Breast epithelium (tissue), 4 donors: Measurements from ENCODE around the gene CSH2. TPM values are rescaled to one million over a fixed set of nuclear protein-coding genes. Genes with fewer than 3 reads are reported as not detected.

Experiments
- DNase-seq, 2 donors: peaks; one replicate each; pipeline ENCODE4 v3.0.0-alpha.2; 2019; ENCODE audit warnings: low spot score in 2 of 2
- H3K27ac ChIP-seq, 2 donors: fragments of 200-600 bp; sonication (generic) in 1 of 2; one replicate each; pipeline ENCODE4 v1.5.1; 2016 to 2019; ENCODE audit warnings: mild to moderate bottlenecking in 1 of 2
- H3K27me3 ChIP-seq, 2 donors: fragments of 200-600 bp; sonication (generic) in 1 of 2; one replicate each; pipeline versions ENCODE4 v1.5.1 to v1.6.0; 2017 to 2019; ENCODE audit warnings: control low read depth in 1 of 2, mild to moderate bottlenecking in 1 of 2
- H3K36me3 ChIP-seq: fragments of 200-600 bp; one replicate; pipeline ENCODE4 v1.5.1; 2019
- H3K4me1 ChIP-seq, 2 donors: fragments of 200-600 bp; sonication (generic); one replicate each; pipeline ENCODE4 v1.5.1; 2016 to 2019; ENCODE audit warnings: control low read depth in 1 of 2
- H3K4me3 ChIP-seq, 3 donors: fragments of 200-600 bp; sonication (generic); 1 replicate in 2 of 3; 2 replicates in 1 of 3; pipeline ENCODE4 v1.5.1; 2016 to 2019; ENCODE audit warnings: mild to moderate bottlenecking in 3 of 3, moderate library complexity in 2 of 3
- H3K9me3 ChIP-seq, 2 donors: fragments of 200-600 bp; sonication (generic) in 1 of 2; one replicate each; pipeline ENCODE4 v1.5.1; 2016 to 2019; ENCODE audit warnings: control low read depth in 1 of 2
- POLR2A ChIP-seq: fragments of 450-650 bp; IDR thresholded peaks from one replicate; pipeline ENCODE4 v1.6.1; 2016; ENCODE audit warnings: antibody characterized with exemption, mild to moderate bottlenecking, moderate library complexity
- POLR2AphosphoS5 ChIP-seq, 3 donors: sonication (generic); formaldehyde crosslinking; IDR thresholded peaks; one replicate each; pipeline ENCODE4 v1.6.1; 2017; ENCODE audit warnings: antibody characterized with exemption in 3 of 3
- intact Hi-C: fragments of 100-400 bp; cut with DNase I; formaldehyde crosslinking; loops from one replicate; pipeline ENCODE4 v1.15.1; 2023; ENCODE audit warnings: low total_unique reads
- total RNA-seq, 3 donors: library from RNA; depleted of rRNA; stranded (reverse); fragments of >200 nt; gene quantifications; one replicate each; pipeline ENCODE4 v1.1.0, GENCODE V29; 2016
- TF ChIP-seq, protein P1 (sequence below), 3 donors: fragments of 450-650 bp; IDR thresholded peaks; one replicate each; pipeline ENCODE4 v1.5.1; 2016 to 2017; ENCODE audit warnings: antibody characterized with exemption in 3 of 3, mild to moderate bottlenecking in 3 of 3, moderate library complexity in 3 of 3

Gene CSH2
- total RNA-seq, 3 donors from 2014 or later: not detected

DNA sequence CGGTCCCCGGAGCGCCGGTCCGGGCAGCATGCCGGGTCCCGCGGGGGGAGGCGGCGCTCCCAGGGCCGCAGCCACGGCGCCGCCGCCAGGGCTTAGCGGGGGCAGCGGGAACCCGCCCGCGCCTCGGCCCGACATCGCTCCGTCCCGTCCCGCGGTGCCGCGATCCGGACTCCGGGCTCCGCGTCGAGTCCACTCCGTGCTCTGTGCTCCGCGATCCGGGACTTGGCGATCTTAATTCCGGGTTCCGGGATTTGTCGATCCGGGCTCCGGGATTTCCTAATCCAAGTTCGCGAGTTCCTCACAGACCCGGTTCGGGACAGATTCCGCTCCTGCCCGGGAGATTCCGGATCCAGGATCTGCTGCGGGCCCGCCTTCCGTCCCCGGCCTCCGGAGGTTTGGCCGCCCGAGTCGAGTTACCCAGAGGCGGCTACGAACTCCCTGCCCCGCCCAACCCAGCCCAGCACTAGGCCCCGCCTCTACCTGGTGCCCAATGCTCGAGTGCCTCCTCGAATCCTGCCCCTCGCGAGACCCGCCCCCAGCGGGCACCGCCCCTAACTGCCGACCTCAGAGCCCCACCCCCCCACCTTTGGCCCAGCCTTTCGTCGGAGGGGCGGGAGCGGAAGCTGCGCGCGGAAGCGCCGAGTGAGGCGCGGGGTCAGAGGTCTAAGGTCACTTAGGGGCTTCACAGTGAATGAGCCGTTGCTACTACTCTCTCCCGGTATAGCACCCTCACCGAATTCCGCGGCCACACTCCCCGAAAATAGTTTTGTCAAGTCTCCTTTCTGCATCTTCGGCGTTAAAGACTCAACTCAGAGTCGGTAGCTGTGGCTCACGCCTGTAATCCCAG lies 30.7 kb downstream of the CSH2 start, which contains the start of gene SMARCD2:
TSS of gene SMARCD2 (minus strand) at position 146 of the 847 bp plus-strand sequence. CDS start at position 135, 11 bp downstream.
- intact Hi-C loops: no loop called here
- DNase-seq: peak; percentile 98 to 99
- H3K4me1 ChIP-seq: peaks cover 8 to 24% of the 10 kb centered on the region in 2 donors
- TF ChIP-seq POLR2AphosphoS5 (IDR thresholded peaks at IDR 0.05): peak; percentile 64 to 75 (median 65)
- TF ChIP-seq, protein P1, sequence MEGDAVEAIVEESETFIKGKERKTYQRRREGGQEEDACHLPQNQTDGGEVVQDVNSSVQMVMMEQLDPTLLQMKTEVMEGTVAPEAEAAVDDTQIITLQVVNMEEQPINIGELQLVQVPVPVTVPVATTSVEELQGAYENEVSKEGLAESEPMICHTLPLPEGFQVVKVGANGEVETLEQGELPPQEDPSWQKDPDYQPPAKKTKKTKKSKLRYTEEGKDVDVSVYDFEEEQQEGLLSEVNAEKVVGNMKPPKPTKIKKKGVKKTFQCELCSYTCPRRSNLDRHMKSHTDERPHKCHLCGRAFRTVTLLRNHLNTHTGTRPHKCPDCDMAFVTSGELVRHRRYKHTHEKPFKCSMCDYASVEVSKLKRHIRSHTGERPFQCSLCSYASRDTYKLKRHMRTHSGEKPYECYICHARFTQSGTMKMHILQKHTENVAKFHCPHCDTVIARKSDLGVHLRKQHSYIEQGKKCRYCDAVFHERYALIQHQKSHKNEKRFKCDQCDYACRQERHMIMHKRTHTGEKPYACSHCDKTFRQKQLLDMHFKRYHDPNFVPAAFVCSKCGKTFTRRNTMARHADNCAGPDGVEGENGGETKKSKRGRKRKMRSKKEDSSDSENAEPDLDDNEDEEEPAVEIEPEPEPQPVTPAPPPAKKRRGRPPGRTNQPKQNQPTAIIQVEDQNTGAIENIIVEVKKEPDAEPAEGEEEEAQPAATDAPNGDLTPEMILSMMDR (IDR thresholded peaks at IDR 0.05): peak in 1 of 3 donors; percentile 12
- TF ChIP-seq POLR2A: peak; percentile 13
- no peaks in the 10 kb centered on the region for H3K36me3 ChIP-seq
- H3K27ac ChIP-seq: peak within 1 kb of the TSS; percentile 90 to 95
- no peaks in the 10 kb centered on the region for H3K27me3 ChIP-seq
- no peaks in the 10 kb centered on the region for H3K9me3 ChIP-seq
- H3K4me3 ChIP-seq: peak within 1 kb of the TSS; percentile 69 to 97 (median 94)

DNA sequence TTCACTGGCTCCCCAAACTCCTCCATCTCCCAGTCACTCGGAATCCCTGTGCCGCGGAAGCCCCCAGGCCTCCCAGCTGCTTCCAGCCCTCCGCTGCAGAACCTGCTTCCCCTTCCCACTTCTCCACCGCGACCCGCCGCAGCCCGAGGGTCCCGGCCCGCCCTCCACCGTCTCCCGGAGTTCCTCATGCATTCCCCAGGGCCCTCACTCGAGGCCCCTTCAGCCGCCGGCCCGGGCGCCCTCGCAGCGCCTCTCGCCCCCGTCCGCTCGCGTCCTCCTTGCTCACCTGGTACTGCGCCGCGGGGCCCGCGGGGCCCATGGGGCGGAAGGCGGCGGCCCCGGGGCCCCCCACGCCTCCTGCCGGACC lies 31.3 kb downstream of the CSH2 start:
- intact Hi-C loops: no loop called here
- Histone ChIP-seq H3K4me1 (peaks cover 11 to 30% of the 10 kb centered on the region in 2 donors), H3K9me3 (no peaks in the 10 kb centered on the region), H3K36me3 (no peaks in the 10 kb centered on the region), H3K27me3 (no peaks in the 10 kb centered on the region), H3K27ac (peak overlapping the region; percentile 90 to 95), H3K4me3 (peak overlapping the region; percentile 69 to 97 (median 94))
- peak in 1 of 2 donors; percentile 46 for DNase-seq
- TF ChIP-seq POLR2AphosphoS5 (IDR thresholded peaks at IDR 0.05) (no peak), POLR2A (no peak)
- TF ChIP-seq, protein P1 (IDR thresholded peaks at IDR 0.05): no peak

DNA sequence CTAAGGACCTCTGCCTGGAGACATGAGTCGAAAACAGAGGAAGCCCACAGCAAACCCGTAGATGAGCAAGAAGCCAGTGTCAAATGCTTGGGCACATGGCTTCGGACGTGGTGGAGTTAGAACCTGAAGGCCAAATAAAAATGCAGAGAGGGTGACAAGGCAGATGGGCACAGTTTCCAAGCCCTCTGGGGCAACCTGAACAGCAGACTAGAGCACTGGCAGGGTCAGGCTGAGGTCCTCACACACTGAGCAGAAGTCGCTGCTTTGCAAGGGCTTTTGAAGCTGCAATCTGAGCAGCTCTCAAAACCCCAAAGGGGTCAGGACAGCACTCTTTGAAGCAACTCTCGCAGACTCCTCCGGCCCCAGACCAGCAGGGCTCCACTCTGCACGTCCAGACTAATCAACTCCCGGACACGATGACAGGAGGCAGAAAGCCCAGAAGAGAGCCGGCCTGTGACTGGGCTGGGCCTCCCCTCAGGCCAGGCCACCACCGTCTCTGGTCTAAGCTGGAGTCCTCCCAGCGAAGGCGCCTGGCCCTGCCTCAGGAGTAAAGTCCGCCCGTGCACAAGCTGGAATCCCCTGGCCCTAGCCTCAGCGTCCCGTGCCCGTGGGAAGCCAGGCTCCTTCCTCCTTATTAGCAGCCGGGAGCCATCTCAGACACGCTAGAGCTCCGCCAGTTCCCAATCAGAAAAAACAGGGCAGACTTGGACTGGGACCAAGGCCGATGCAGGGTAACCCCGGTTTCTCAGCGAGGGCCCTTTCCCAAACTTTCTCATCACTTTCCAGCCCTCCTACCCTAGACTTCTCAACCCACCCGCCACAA lies 31.9 kb downstream of the CSH2 start:
- peak; percentile 60 to 61 for DNase-seq
- TF ChIP-seq POLR2AphosphoS5 (IDR thresholded peaks at IDR 0.05): no peak
- TF ChIP-seq POLR2A: no peak
- TF ChIP-seq, protein P1 (IDR thresholded peaks at IDR 0.05): peak in 1 of 3 donors; percentile 11
- Histone ChIP-seq H3K27ac (peak overlapping the region; percentile 90 to 95), H3K27me3 (no peaks in the 10 kb centered on the region), H3K36me3 (no peaks in the 10 kb centered on the region), H3K4me1 (peaks cover 11 to 36% of the 10 kb centered on the region in 2 donors), H3K4me3 (peak overlapping the region; percentile 69 to 97 (median 94)), H3K9me3 (no peaks in the 10 kb centered on the region)
- intact Hi-C loops: no loop called here

DNA sequence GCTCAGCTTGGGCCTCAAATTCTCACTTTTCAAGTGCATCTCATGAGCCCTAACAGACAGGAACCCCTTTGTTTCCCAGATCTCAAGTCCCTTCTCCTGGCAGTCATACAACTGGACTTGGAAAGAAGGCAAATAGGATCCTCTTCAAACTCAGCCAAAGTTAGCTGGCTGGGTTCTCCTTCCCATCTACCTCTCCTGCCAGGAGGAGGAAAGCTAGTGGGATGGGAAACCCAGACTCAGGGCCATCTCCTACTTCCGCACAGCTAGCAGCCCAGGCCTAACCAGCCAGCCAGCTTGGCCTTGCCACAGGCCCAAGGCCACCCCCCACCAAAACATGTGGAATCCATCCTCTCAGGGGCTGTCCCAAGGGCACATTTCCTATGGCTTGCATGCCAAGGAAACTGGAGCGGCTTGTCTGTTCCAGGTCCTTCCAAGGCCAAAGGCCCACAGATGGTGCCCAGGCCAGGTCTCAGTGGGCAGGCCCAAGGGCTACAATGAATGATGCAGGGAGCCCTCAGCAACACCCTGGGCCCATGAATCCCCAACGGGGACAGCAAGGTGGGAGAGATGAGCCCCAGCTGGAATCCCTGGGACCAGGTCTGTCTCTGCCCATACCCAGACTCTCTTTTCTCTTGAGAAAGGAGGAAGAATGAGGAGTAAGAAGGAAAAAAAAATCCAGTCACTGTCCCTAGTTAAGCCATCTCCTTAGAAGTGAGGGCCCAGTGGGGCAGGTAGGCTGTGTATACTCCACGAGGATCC lies 32.7 kb downstream of the CSH2 start:
- no peak for DNase-seq
- peaks cover 11 to 37% of the 10 kb centered on the region in 2 donors for H3K4me1 ChIP-seq
- no peaks in the 10 kb centered on the region for H3K9me3 ChIP-seq
- H3K4me3 ChIP-seq: peak overlapping the region; percentile 69 to 97 (median 94)
- H3K27ac ChIP-seq: peak overlapping the region; percentile 90 to 95
- intact Hi-C loops: no loop called here
- H3K36me3 ChIP-seq: no peaks in the 10 kb centered on the region
- TF ChIP-seq, protein P1 (IDR thresholded peaks at IDR 0.05): no peak
- no peaks in the 10 kb centered on the region for H3K27me3 ChIP-seq
